Measurements from ENCODE around the gene MIDN. TPM values are rescaled to one million over a fixed set of nuclear protein-coding genes. Genes with fewer than 3 reads are reported as not detected.

Gene MIDN
- total RNA-seq, 1 donor from 2014 or later: 193 TPM

GRCh38 chr19:1251330-1252220 lies 3.2 kb downstream of the MIDN start:
- Mint-ChIP-seq H3K4me3 (ENCODE audit: low read depth) (peak overlapping the region; percentile 88), H3K36me3 (ENCODE audit: insufficient read depth) (peaks cover 13% of the 10 kb centered on the region), H3K9me3 (ENCODE audit: low read depth) (no peaks in the 10 kb centered on the region), H3K4me1 (ENCODE audit: low read depth) (peaks cover 7% of the 10 kb centered on the region), H3K27me3 (no peaks in the 10 kb centered on the region), H3K27ac (peak overlapping the region; percentile 81)
- no peak for DNase-seq (ENCODE audit: low spot score, unreplicated experiment)
- TF ChIP-seq CTCF (IDR thresholded peaks at IDR 0.05; ENCODE audit: unreplicated experiment): no peak

- no peak for DNase-seq (ENCODE audit: low spot score, unreplicated experiment)
- H3K27ac Mint-ChIP-seq: peak overlapping the region; percentile 74
- peak overlapping the region; percentile 88 for H3K4me3 Mint-ChIP-seq (ENCODE audit: low read depth)
- TF ChIP-seq CTCF (IDR thresholded peaks at IDR 0.05; ENCODE audit: unreplicated experiment): no peak
- H3K4me1 Mint-ChIP-seq (ENCODE audit: low read depth): peaks cover 8% of the 10 kb centered on the region
- H3K27me3 Mint-ChIP-seq: no peaks in the 10 kb centered on the region
- no peaks in the 10 kb centered on the region for H3K9me3 Mint-ChIP-seq (ENCODE audit: low read depth)
- H3K36me3 Mint-ChIP-seq (ENCODE audit: insufficient read depth): peaks cover 14% of the 10 kb centered on the region
Observed at GRCh38 chr19:1252221-1252820, 3.9 kb downstream of the MIDN start.

DNA sequence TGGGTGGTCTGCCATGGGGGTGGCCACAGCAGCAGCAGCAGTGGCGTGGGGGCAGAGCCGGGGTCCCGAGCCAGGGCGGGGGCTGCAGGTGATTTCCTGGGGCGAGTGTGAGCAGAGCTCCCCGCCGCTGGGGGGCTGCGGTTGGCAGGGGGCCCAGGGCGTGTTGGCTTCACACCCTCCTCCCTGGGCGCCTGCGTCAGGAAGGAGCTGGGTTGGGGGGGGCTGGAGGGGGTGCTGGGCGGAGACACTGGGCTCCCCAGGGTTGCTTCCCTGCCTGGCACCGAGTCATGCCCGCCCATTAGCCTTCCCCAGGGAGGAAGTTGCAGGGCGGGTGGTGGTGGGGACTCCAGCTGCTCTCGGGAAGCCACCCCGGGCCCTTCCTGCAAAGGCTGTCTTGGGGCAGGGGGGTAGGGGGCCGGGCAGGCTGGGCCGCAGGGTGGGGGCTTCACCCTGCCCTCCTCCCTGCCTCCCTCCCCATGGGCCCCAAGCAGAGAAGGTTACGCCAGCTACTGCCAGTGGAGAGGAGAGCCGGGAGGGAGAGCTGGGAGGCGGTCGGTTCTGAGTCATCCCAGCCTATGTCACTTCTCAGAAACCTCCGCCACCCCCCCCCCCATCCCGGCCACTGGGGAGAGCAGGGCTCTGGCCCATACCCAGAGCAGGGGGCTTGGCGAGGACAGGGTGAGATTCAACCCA lies 4.6 kb downstream of the MIDN start:
- no peak for TF ChIP-seq CTCF (IDR thresholded peaks at IDR 0.05; ENCODE audit: unreplicated experiment)
- no peak for DNase-seq (ENCODE audit: low spot score, unreplicated experiment)
- peaks cover 18% of the 10 kb centered on the region for H3K36me3 Mint-ChIP-seq (ENCODE audit: insufficient read depth)
- no peaks in the 10 kb centered on the region for H3K9me3 Mint-ChIP-seq (ENCODE audit: low read depth)
- peak overlapping the region; percentile 84 for H3K27ac Mint-ChIP-seq
- H3K27me3 Mint-ChIP-seq: no peaks in the 10 kb centered on the region
- peak overlapping the region; percentile 54 for H3K4me3 Mint-ChIP-seq (ENCODE audit: low read depth)
- peaks cover 13% of the 10 kb centered on the region for H3K4me1 Mint-ChIP-seq (ENCODE audit: low read depth)

DNA sequence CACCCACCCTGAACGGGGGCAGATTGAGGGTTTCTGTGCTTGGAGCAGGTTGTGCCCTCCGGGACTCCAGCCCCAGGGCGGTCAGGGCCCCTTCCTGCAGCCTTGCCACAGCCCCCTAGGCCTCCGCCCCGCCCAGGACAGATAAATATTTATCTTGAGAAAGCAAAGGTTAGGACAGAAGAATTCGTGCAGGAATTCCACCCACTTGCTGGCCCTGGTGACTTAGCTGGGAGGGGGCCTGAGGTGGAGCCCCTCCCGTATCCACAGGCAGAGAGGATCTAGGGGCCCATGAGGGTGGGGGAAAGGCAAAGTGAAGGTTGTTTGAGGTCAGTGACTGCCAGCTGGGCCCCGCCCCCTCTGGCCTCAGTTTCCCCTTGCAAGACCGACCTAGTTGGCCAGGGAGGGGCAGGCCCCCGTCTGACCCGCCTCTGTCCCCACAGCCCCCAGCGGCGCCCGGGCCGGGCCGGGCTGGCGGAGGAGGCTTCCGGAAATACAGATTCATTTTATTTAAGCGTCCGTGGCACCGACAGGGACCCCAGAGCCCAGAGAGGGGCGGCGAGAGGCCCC lies 5.2 kb downstream of the MIDN start:
- Mint-ChIP-seq H3K27ac (peak overlapping the region; percentile 84), H3K9me3 (ENCODE audit: low read depth) (no peaks in the 10 kb centered on the region), H3K4me1 (ENCODE audit: low read depth) (peaks cover 14% of the 10 kb centered on the region), H3K4me3 (ENCODE audit: low read depth) (peak overlapping the region; percentile 54), H3K27me3 (no peaks in the 10 kb centered on the region), H3K36me3 (ENCODE audit: insufficient read depth) (peaks cover 19% of the 10 kb centered on the region)
- no peak for TF ChIP-seq CTCF (IDR thresholded peaks at IDR 0.05; ENCODE audit: unreplicated experiment)
- DNase-seq (ENCODE audit: low spot score, unreplicated experiment): no peak

DNA sequence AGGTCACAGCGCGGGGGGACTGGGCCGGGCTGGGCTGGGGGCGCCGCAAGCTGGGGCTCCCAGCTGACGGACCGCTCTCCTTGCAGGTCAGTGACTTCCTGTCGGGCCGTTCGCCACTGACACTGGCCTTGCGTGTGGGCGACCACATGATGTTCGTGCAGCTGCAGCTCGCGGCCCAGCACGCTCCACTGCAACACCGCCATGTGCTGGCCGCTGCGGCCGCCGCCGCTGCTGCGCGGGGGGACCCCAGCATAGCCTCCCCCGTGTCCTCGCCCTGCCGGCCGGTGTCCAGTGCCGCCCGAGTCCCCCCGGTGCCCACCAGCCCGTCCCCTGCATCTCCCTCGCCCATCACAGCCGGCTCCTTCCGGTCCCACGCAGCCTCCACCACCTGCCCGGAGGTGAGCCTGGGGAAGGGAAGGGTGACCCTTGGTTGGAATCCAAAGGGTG lies 5.7 kb downstream of the MIDN start:
- no peak overlapping the region for H3K4me3 Mint-ChIP-seq (ENCODE audit: low read depth)
- no peaks in the 10 kb centered on the region for H3K27me3 Mint-ChIP-seq
- H3K9me3 Mint-ChIP-seq (ENCODE audit: low read depth): no peaks in the 10 kb centered on the region
- H3K27ac Mint-ChIP-seq: no peak overlapping the region
- H3K36me3 Mint-ChIP-seq (ENCODE audit: insufficient read depth): peaks cover 19% of the 10 kb centered on the region
- peaks cover 17% of the 10 kb centered on the region for H3K4me1 Mint-ChIP-seq (ENCODE audit: low read depth)
- TF ChIP-seq CTCF (IDR thresholded peaks at IDR 0.05; ENCODE audit: unreplicated experiment): no peak
- no peak for DNase-seq (ENCODE audit: low spot score, unreplicated experiment)

Measured in progenitor cell of endocrine pancreas (in vitro differentiated cells).